ENCODE data around the gene SUCLG1.

The SUCLG1 gene

DNA sequence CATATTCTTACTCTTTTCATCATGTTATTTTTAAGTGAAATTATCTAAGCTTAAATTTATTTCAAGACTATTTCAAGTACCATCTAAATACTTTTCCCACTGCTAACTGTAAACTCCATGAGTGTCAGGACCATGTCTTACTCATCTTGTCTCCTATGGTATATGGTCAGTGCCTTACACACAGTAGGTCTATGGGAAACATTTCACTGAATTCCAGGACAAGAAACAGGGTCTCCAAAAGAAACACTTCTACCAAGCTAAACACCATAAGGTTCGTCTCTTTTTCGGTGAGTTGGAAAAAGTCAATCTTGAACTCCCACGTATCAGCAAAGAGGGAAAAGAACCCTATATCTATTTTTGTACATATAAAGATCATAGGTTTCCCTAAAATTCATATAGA, 6.5 kb downstream of the SUCLG1 start:
- Histone ChIP-seq H4K91ac (ENCODE audit: low read depth, low read length) (no peak overlapping the region), H3K79me2 (ENCODE audit: control insufficient read depth, insufficient read depth, low read length, poor library complexity) (no peaks in the 10 kb centered on the region), H3K23ac (ENCODE audit: low read length) (no peak overlapping the region), H3K9me3 (ENCODE audit: insufficient read depth, low read depth, low read length) (no peaks in the 10 kb centered on the region), H3K18ac (ENCODE audit: low read length) (no peak overlapping the region), H2AFZ (ENCODE audit: insufficient read depth, low read length, poor library complexity) (no peak overlapping the region), H4K12ac (ENCODE audit: low read depth, low read length) (no peak overlapping the region), H2BK120ac (ENCODE audit: insufficient read depth, low read length, poor library complexity) (no peak overlapping the region), H3K4me3 (ENCODE audit: low read depth, low read length) (no peak overlapping the region), H2BK12ac (ENCODE audit: low read length) (no peak overlapping the region), H3K4ac (ENCODE audit: low read depth, low read length) (no peak overlapping the region), H3K27ac (ENCODE audit: low read depth, low read length) (no peak overlapping the region), H3K27me3 (ENCODE audit: insufficient read depth, low read length) (no peaks in the 10 kb centered on the region), H3K9ac (ENCODE audit: low read length) (no peak overlapping the region), H2AK5ac (ENCODE audit: low read length) (no peak overlapping the region), H3K14ac (ENCODE audit: low read length) (no peak overlapping the region), H3K4me2 (ENCODE audit: low read length) (no peak overlapping the region), H3K79me1 (ENCODE audit: low read length) (no peaks in the 10 kb centered on the region), H4K8ac (ENCODE audit: low read depth, low read length) (no peak overlapping the region), H3K4me1 (ENCODE audit: control insufficient read depth in 1 of 2, insufficient read depth in 2 of 2, low read length in 2 of 2) (no peaks in the 10 kb centered on the region), H2BK5ac (ENCODE audit: low read depth, low read length, poor library complexity) (no peak overlapping the region), H3K36me3 (ENCODE audit: control insufficient read depth in 1 of 2, insufficient read depth in 2 of 2, low read length in 2 of 2) (no peaks in the 10 kb centered on the region)
- no peak for DNase-seq
- no CpG with 5 or more reads among the region's 3 CpGs for WGBS (ENCODE audit: extremely low coverage, insufficient coverage, insufficient read length)

GRCh38 chr2:84451579-84451978, 7.5 kb downstream of the SUCLG1 start:
- H4K12ac ChIP-seq (ENCODE audit: low read depth, low read length): no peak overlapping the region
- H3K9me3 ChIP-seq (ENCODE audit: insufficient read depth, low read depth, low read length): no peaks in the 10 kb centered on the region
- no peak overlapping the region for H3K14ac ChIP-seq (ENCODE audit: low read length)
- no peak overlapping the region for H2AFZ ChIP-seq (ENCODE audit: insufficient read depth, low read length, poor library complexity)
- no peak overlapping the region for H3K4me2 ChIP-seq (ENCODE audit: low read length)
- H4K8ac ChIP-seq (ENCODE audit: low read depth, low read length): no peak overlapping the region
- H3K27ac ChIP-seq (ENCODE audit: low read depth, low read length): no peak overlapping the region
- no peaks in the 10 kb centered on the region for H3K27me3 ChIP-seq (ENCODE audit: insufficient read depth, low read length)
- H3K79me1 ChIP-seq (ENCODE audit: low read length): no peaks in the 10 kb centered on the region
- no CpG with 5 or more reads among the region's 2 CpGs for WGBS (ENCODE audit: extremely low coverage, insufficient coverage, insufficient read length)
- no peak overlapping the region for H4K91ac ChIP-seq (ENCODE audit: low read depth, low read length)
- H2BK5ac ChIP-seq (ENCODE audit: low read depth, low read length, poor library complexity): no peak overlapping the region
- no peak overlapping the region for H2BK12ac ChIP-seq (ENCODE audit: low read length)
- H2BK120ac ChIP-seq (ENCODE audit: insufficient read depth, low read length, poor library complexity): no peak overlapping the region
- H3K4me3 ChIP-seq (ENCODE audit: low read depth, low read length): no peak overlapping the region
- H3K36me3 ChIP-seq (ENCODE audit: control insufficient read depth in 1 of 2, insufficient read depth in 2 of 2, low read length in 2 of 2): no peaks in the 10 kb centered on the region
- H3K23ac ChIP-seq (ENCODE audit: low read length): no peak overlapping the region
- H3K4ac ChIP-seq (ENCODE audit: low read depth, low read length): no peak overlapping the region
- no peak overlapping the region for H3K9ac ChIP-seq (ENCODE audit: low read length)
- no peak overlapping the region for H2AK5ac ChIP-seq (ENCODE audit: low read length)
- DNase-seq: no peak
- H3K18ac ChIP-seq (ENCODE audit: low read length): no peak overlapping the region
- no peaks in the 10 kb centered on the region for H3K4me1 ChIP-seq (ENCODE audit: control insufficient read depth in 1 of 2, insufficient read depth in 2 of 2, low read length in 2 of 2)
- no peaks in the 10 kb centered on the region for H3K79me2 ChIP-seq (ENCODE audit: control insufficient read depth, insufficient read depth, low read length, poor library complexity)

DNA sequence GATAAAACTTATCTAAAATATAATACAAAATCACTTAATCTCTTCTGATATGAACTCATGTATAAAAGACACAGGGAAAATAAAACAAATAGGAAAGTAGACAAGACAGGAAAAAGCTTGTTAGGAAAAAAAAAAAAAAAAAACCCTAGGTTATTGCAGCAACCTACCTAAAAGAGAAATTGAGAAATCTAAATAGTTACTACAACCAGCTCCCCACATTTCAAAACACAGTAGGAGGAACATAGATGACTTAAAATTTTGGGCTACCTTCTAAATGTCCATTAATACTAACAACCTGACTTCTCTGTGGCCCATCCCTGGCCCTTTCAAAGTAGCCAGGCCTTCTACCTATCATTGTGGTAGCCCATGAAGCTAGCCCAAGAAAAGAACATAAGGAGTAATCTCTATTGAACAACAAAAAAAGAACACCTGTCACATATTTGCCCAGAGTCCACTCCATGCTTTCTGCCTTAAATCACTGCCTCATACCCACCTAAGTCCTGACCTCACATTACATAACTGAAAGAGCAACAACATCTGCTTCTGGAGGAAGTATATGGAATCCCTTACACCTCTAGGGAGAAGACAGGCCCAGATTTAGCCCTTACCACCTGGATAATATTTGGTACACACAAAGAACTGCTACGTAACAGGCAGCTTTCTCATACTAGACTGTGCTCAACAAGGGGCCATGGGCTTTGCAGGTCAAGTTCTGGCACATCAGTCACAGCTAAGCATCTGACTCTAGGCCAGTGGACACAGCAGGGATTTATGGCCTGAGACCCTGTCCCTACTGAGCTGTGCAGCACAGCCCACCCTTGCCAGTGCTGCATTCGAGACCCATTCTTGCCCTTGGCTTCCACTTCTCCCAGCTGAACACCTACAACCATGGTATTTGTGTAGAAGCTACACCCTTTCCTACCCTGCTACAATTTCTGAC, 8.5 kb downstream of the SUCLG1 start:
- DNase-seq: no peak
- no CpG with 5 or more reads among the region's 2 CpGs for WGBS (ENCODE audit: extremely low coverage, insufficient coverage, insufficient read length)
- no peaks in the 10 kb centered on the region for H3K9me3 ChIP-seq (ENCODE audit: insufficient read depth, low read depth, low read length)

GRCh38 chr2:84449711-84450110, 9.4 kb downstream of the SUCLG1 start:
- no peak overlapping the region for H3K27ac ChIP-seq (ENCODE audit: low read depth, low read length)
- DNase-seq: no peak
- H3K4me3 ChIP-seq (ENCODE audit: low read depth, low read length): no peak overlapping the region
- H3K27me3 ChIP-seq (ENCODE audit: insufficient read depth, low read length): no peaks in the 10 kb centered on the region
- no peak overlapping the region for H4K8ac ChIP-seq (ENCODE audit: low read depth, low read length)
- no CpG with 5 or more reads among the region's 6 CpGs for WGBS (ENCODE audit: extremely low coverage, insufficient coverage, insufficient read length)
- no peaks in the 10 kb centered on the region for H3K9me3 ChIP-seq (ENCODE audit: insufficient read depth, low read depth, low read length)
- H3K18ac ChIP-seq (ENCODE audit: low read length): no peak overlapping the region
- no peak overlapping the region for H3K23ac ChIP-seq (ENCODE audit: low read length)
- H2BK120ac ChIP-seq (ENCODE audit: insufficient read depth, low read length, poor library complexity): no peak overlapping the region
- no peaks in the 10 kb centered on the region for H3K79me1 ChIP-seq (ENCODE audit: low read length)
- no peak overlapping the region for H3K14ac ChIP-seq (ENCODE audit: low read length)
- no peak overlapping the region for H2AFZ ChIP-seq (ENCODE audit: insufficient read depth, low read length, poor library complexity)
- H3K36me3 ChIP-seq (ENCODE audit: control insufficient read depth in 1 of 2, insufficient read depth in 2 of 2, low read length in 2 of 2): no peaks in the 10 kb centered on the region
- no peak overlapping the region for H3K9ac ChIP-seq (ENCODE audit: low read length)
- H3K4me1 ChIP-seq (ENCODE audit: control insufficient read depth in 1 of 2, insufficient read depth in 2 of 2, low read length in 2 of 2): no peaks in the 10 kb centered on the region
- no peak overlapping the region for H3K4me2 ChIP-seq (ENCODE audit: low read length)
- H4K91ac ChIP-seq (ENCODE audit: low read depth, low read length): no peak overlapping the region
- H2BK12ac ChIP-seq (ENCODE audit: low read length): no peak overlapping the region
- H3K79me2 ChIP-seq (ENCODE audit: control insufficient read depth, insufficient read depth, low read length, poor library complexity): no peaks in the 10 kb centered on the region
- H2BK5ac ChIP-seq (ENCODE audit: low read depth, low read length, poor library complexity): no peak overlapping the region
- no peak overlapping the region for H4K12ac ChIP-seq (ENCODE audit: low read depth, low read length)
- no peak overlapping the region for H3K4ac ChIP-seq (ENCODE audit: low read depth, low read length)
- H2AK5ac ChIP-seq (ENCODE audit: low read length): no peak overlapping the region

More for the DNA sequence above, 8.5 kb downstream of the SUCLG1 start:
- Histone ChIP-seq H3K18ac (ENCODE audit: low read length) (no peak overlapping the region), H3K4me2 (ENCODE audit: low read length) (no peak overlapping the region), H3K4ac (ENCODE audit: low read depth, low read length) (no peak overlapping the region), H4K8ac (ENCODE audit: low read depth, low read length) (no peak overlapping the region), H3K27me3 (ENCODE audit: insufficient read depth, low read length) (no peaks in the 10 kb centered on the region), H3K14ac (ENCODE audit: low read length) (no peak overlapping the region), H3K36me3 (ENCODE audit: control insufficient read depth in 1 of 2, insufficient read depth in 2 of 2, low read length in 2 of 2) (no peaks in the 10 kb centered on the region), H3K4me1 (ENCODE audit: control insufficient read depth in 1 of 2, insufficient read depth in 2 of 2, low read length in 2 of 2) (no peaks in the 10 kb centered on the region), H2BK120ac (ENCODE audit: insufficient read depth, low read length, poor library complexity) (no peak overlapping the region), H2BK5ac (ENCODE audit: low read depth, low read length, poor library complexity) (no peak overlapping the region), H2AK5ac (ENCODE audit: low read length) (no peak overlapping the region), H3K9ac (ENCODE audit: low read length) (no peak overlapping the region), H2AFZ (ENCODE audit: insufficient read depth, low read length, poor library complexity) (no peak overlapping the region), H4K12ac (ENCODE audit: low read depth, low read length) (no peak overlapping the region), H3K79me2 (ENCODE audit: control insufficient read depth, insufficient read depth, low read length, poor library complexity) (no peaks in the 10 kb centered on the region), H3K79me1 (ENCODE audit: low read length) (no peaks in the 10 kb centered on the region), H3K4me3 (ENCODE audit: low read depth, low read length) (no peak overlapping the region), H2BK12ac (ENCODE audit: low read length) (no peak overlapping the region), H3K23ac (ENCODE audit: low read length) (no peak overlapping the region), H4K91ac (ENCODE audit: low read depth, low read length) (no peak overlapping the region), H3K27ac (ENCODE audit: low read depth, low read length) (no peak overlapping the region)
